ENCODE data around the gene CCDC28A.
"Not testable (repeated sequence)": the region's sequence is repeated elsewhere in the genome, so short reads cannot be mapped to it uniquely, and the experiment has no call there.

CCDC28A gene

DNA sequence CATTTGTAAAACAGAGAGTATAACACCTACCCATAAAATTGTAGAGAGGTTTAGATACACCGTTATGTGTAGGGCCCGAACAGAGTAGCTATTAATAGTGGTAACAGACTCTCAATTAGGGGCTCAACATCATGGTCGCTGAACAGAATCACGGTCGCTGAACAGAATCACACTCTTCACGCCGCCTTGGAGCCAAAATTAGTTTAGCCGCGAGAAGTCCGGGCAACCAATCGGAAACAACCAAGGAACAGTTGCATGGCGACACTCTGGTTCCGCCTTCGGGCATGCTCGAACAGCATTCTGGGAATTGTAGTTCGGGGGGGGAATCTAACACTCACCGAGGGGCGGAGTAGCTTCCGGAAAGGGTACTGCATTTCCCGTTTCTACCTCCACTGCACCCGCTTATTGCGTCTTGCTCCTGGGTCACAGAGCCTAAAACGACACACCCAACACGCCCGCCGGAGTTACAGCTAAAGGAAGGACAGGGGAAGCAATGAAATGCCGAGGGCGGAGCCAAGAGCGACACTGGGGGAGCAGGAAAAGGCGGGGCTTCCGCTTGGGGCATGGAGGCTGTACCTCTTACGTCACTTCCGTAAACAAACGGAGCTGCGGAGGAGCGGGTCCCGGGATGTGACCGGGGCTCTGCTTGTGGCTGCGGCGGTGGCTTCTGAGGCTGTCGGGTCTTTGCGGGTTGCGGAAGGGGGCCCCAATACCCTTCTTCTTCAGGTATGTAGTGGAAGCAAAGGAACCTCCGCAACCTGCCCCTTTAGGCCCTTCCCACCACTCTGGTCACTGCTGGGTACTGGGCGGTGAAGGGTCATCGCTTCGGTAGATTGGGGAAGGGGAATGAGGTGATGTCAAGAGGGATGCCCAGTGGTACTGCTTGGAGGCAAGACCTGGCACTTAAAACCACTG, at the start of gene CCDC28A:
TSS of gene CCDC28A (plus strand) at position 593 of the 915 bp plus-strand sequence. CDS start 2,352 bp downstream, outside the sequence.
- DNase-seq (ENCODE audit: low read depth) = peak; percentile 85

DNA sequence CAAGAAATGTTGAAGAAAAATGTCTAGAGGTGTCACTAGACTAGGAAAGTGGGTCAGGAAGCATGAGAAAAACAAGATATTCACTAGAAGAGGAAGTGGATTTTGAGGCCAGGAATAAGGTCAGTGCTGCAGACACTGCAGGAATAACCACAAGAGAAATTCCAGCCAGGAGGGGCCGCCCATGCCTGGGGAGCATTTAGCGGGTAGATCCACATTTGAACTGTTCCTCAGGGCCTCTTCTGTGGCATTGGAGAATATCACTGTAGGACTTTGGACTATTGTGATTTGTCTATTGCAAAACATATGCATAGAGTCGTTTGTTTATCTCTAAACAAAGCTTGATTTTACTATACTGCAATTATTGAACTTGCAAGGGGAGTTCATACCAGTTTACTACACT, 49.6 kb upstream of the CCDC28A start:
- peak; percentile 21 for DNase-seq (ENCODE audit: low read depth)

DNA sequence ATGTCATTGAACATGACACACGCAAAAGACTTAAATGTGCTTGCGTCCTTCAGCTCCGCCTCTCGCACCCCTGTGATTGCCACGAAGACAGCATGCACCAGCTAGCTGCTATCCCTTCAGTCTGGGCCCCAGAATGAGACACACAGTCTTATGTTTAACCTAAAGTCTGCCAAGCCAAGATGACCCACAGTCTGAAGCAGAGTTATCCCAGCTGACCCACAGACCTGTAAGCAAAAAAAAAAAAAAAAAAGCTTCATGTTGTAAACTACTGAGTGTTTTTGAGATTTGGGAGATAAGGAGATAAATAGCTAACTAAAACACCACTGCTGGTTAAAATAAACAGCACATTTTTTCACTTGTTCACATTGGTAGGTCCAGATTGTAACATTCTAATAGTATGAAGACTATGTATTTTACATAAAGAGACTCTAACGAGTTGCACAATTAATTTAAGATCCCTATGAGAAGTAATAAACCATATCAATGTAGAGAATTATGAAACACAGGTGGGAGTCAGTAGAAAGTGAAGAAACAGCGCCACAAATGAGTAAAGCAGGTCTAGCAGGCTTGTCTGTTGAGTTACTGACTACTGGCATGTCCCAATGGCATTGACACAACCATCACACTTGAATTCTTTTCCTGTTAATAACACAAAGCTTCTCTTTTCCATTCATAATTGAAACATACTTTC, 47.4 kb upstream of the CCDC28A start:
- DNase-seq (ENCODE audit: low read depth) = no peak

DNA sequence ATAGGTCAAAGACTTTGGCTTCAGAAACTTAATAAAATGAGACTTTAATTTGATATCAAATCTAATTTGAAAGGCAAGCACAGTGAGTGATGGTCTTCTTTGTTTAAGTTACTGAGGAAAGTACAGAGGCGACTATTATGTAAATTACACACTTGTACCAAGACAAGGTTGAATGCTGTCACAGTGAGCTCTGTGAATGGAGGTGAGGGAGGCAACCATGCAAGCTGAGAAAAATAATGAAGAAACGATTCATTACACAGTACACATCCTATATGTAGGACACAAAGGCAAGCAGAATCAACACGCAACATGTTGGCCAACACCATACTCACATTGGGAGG, 46.8 kb upstream of the CCDC28A start:
- no peak for DNase-seq (ENCODE audit: low read depth)

DNA sequence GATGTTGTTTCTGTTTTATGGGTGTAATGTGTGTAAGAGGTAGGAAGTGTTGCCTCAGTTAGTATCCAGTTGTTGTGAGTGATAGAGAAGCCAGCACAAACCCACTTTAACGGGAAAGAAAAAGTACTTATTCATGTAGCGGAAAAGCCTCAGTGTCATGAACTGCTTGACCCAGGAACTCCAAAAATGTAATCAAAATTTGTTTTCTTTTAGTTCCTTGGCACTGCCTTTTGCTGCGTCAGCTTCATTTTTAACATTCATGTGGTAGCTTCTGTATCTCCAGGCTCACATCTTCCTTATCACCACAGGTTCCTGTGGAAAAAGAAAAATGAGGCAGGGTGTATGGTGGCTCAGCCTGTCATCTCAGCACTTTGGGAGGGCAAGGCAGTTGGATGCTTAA, 46.4 kb upstream of the CCDC28A start:
- no peak for DNase-seq (ENCODE audit: low read depth)

DNA sequence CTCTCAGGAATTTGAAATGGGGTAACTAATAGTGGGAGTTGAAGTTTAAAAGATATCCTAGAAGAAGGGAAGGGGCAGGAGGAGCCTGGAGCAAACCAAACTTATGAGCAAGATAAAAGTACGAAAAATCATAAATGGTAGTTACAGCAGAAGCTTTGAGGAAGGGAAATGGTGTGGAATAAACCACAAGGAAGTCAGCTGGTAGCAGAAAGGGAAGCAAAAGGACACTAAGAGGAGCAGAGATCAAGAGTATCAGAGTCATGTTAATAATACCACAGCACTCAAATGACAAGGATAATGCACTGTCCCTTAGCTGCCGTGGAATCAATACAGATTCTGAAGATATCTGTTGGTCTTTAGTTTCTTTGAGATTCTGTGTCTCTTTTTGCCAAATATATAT, 44.9 kb upstream of the CCDC28A start:
- DNase-seq (ENCODE audit: low read depth) = peak; percentile 18

DNA sequence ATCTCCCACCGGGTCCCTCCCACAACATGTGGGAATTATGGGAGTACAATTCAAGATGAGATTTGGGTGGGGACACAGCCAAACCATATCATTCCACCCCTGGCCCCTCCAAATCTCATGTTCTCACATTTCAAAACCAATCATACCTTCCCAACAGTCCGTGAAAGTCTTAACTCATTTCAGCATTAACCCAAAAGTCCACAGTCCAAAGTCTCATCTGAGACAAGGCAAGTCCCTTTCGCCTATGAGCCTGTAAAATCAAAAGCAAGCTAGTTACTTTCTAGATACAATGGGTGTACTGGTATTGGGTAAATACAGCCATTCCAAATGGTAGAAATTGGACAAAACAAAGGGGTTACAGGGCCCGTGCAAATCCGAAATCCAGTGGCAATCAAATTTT, 43.5 kb upstream of the CCDC28A start:
- DNase-seq (ENCODE audit: low read depth) = not testable (repeated sequence)

DNA sequence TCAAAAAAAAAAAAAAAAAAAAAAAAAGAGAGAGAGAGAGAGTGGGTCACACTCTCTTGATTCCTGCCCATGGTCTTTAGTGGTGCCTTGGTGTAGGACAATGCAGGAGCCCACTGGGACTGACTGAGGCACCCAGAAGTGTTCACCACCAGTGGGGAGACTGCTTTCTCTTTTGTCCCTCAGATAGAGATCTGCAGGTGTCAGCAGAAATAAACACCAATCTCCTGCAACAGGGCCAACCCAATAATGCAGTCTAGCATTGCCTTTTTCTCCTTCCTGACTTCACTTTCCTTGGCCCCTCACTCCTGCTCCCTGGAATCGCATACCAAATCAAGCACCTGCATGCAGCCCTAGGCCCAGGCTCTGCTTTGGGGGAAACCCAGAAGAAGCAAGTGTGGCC, 39.0 kb upstream of the CCDC28A start:
- DNase-seq (ENCODE audit: low read depth) = no peak

DNA sequence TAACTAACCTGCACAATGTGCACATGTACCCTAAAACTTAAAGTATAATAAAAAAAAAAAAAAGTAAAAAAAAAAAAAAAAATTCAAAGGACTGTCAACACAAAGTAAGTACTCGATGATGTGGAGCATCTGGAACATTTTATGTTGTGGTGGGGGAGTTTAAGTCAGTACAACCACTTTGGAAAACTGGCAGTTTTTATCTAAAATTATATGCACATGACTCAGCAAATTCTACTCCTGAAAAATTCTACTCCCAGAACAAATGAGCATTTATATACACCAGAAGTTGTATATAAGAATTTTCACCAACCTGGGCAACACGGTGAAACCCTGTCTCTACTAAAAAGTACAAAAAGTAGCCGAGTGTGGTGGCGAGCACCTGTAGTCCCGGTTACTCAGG, 36.9 kb upstream of the CCDC28A start:
- no peak for DNase-seq (ENCODE audit: low read depth)

DNA sequence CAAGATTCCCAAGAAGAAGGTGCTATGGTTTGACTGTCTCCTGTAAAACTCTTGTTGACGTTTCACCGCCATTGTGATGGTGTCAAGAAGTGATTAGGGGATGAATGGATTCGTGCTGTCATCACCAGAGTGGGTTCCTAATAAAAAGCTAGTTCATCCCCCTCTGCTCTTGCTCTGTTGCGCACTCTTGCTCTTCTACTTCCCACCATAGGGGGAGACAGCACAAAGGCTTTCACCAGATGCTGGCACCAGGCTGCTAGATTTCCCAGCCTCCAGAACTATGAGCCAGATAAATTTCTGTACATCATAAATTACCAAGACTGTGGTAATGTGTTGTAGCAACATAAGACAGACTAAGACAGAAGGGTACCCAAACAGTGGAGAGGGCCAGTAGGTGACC, 21.6 kb upstream of the CCDC28A start:
- DNase-seq (ENCODE audit: low read depth) = no peak

DNA sequence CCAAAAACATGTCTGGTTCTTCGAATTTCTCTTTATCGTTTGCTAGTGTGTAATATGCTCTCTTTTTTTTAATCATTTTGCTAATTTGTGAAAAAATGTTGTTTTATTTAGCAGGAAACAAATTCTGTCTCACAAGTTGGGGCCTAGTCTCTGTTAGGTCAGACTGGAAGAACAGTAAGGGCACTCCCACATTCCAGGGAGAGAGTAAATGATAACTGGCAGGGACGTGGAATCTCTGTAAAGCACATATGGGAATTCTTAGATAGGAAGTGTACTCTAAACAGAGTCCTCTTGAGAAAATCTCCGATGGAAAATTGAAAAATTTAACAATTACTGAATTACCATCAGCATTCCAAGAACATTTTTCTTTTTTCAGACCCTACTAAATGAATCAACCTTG, 16.4 kb upstream of the CCDC28A start:
- DNase-seq (ENCODE audit: low read depth) = no peak

DNA sequence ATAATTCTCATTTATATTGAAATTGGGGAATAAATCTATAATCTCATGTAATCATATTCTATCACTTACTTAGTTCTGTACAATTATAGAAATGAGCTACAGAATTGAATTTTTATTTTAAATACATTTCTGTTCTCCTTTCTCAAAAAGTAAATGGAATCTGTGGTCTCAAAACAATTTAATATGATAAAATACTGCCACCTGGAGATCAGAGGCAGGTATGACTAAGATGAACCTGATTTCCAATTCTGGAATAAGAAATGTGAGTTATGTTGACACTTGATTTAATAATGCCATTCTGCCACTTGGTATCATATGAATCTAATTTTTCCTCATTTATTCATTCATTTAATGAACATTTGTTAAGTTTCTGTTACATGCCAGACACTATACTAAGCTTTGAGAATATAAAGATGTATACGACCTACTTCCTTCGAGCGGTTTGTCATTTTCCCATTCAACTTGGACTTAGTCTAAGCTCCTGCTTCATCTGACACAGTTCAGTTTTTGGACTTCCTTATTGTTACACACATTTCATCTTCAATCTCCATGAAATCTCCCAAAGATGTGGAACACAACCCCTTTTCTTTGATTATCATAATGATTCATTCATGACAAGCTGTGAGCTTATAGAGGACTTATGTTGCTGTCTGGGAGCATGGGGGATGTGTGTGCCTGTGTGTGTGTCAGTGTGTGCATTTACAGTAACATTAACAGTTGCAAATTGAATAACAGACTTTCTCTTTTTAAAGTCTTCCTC, 7.5 kb upstream of the CCDC28A start:
- no peak for DNase-seq (ENCODE audit: low read depth)

DNA sequence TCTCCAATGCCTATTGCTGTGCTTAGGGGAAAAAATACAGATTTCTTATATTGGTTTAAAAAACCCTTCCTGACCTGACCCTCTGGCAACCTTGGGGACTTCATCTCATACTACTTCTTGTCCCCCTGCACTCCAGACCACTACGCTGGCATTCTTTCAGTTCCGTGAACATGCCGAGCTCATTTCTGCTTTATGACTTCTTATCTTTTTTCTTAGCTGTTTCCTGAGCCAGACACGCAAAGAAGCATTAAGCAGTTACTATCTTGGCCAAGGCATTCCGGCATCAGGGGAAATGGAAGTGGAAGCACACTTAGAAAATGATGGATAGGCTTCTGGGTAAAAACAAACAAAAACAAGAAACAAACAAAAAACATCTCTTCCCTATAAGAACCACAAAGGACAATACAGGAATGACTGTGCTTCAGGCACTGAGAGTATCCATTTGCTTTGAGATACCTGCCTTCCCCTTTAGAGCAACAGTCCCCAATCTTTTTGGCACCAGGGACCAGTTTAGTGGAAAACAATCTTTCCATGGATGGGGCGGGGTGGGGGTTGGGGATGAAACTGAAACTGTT, 4.4 kb upstream of the CCDC28A start:
- peak; percentile 54 for DNase-seq (ENCODE audit: low read depth)

DNA sequence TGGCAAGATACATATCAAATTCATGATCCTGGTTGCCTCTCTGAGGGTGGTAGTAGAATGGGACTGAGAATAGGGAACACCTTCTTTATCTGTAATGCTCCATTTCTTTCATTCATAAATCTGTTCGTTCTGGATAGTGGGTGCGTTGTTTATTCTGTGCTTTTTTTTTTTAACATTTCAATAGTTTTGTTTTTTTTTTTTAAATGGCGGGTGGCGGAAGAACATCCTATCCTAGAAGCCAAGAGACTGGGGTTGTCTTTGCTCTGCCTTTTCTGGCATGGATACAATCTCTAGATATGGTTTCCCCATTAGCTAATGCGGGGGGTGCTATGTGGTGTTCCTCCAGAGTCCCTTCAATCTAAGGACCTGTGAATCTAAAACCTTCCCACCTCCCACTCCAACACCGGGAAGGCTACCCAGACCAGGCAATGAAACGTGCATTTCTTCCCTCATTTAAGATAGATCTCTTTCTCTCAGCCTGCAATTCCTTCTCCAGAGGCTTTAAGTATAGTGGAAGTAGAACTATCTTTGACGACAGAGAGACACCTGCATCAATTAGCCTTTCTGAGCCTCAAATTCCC, 883 bp upstream of the CCDC28A start:
- no peak for DNase-seq (ENCODE audit: low read depth)

DNA sequence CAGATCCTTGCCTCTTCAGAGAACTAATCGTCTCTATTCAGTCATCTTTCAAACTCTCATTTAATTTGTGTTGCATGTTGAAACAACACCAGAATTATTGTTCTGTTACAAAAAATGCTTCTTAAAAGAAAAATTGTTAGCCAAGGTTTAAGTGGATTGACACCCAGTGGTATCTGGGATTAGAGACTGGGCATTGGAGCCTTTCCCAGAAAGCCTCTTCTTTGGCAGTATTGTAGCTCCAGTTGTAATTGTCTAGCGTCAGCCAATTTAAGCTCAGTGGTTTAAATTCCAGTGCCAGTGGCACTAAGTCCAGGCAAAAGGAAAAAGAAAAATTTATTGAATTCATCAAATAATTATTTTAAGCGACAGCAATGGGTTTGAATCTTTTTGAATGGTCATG, 801 bp downstream of the CCDC28A start:
- DNase-seq (ENCODE audit: low read depth) = no peak

DNA sequence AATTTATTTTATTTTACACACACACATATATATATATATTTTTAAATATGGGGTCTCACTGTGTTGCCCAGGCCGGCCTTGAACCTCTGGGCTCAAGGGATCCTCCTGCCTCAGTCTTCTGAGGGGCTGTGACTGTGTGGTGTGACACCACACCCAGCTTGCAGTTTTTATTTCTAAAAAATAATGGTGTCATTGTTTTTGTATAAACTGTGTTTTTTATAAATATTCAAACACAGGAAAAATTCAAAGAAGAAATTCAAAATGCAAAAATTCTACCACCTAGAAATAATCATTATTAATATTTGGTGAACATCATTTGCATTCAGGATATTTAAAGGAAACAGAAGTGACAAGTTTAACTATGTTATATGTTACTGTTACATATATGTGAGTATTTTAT, 3.1 kb downstream of the CCDC28A start:
- DNase-seq (ENCODE audit: low read depth) = no peak

DNA sequence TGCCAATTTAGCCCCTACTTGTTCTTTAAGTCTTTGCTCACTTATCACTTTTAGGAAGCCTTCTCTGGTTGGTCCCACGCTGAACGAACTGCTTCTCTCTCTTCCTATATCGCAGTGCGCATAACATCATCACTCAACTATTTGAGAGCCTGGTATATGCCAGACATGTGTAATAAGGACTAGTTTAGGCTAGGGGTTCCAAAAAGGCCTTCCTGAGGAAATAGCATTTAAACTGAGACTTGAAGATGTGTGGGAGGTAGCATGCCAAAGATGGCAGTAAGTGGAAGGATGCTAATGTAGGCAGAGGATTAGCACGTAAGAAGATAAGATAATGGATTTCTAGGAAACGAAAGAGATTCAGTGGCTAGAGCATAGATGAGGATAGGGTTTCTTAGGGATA, 4.8 kb downstream of the CCDC28A start:
- DNase-seq (ENCODE audit: low read depth) = no peak

DNA sequence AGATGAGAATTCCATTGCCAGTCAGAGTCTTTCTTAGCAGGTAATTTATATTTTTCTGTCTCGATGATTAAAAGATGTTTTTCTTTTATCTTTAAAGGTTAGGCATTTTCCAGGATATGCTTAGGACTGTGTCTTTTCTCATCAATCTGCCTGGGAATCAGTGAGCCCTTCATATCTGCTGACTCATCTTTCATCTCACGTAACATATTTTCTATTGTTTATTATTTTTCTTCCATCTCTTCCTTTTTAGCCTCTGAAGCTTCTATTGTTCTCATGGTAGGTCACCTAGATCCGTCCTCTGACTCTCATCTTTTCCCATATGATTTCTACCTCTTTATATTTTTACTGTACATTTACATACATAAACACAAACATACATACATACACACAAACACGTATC, 8.7 kb downstream of the CCDC28A start:
- no peak for DNase-seq (ENCODE audit: low read depth)

DNA sequence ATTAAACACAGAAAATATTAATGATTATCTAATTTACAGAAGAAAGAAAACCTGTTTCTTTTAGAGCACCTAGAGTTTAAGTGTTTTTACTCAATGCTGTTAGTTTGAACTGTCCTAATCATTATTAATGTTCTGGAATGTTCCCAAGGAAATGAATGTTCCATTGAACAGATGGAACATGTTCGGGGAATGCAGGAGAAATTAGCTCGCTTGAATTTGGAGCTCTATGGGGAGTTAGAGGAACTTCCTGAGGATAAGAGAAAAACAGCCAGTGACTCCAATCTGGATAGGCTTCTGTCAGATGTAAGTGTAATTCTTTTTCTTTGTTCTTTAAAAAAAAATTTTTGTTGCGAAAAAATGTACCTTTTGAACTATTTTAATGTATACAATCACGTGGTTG, 11.5 kb downstream of the CCDC28A start:
- DNase-seq (ENCODE audit: low read depth) = no peak

DNA sequence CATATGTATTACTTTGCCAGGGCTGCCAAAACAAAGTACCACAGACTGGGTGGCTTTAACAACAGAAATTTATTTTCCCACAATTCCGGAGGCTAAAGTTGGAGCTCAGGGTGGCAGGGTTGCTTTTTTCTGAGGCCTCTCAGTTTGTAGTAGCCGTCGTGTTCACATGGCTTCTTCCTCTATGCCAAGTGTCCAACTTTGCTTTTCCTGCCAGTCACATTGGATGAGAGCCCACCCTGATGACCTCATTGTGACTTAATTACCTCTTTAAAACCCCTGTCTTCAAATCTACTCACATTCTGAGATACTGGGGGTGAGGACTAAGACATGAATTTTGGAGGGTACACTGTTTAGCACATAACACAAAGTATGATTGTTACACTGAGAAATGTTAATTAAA, 12.4 kb downstream of the CCDC28A start:
- no peak for DNase-seq (ENCODE audit: low read depth)

DNA sequence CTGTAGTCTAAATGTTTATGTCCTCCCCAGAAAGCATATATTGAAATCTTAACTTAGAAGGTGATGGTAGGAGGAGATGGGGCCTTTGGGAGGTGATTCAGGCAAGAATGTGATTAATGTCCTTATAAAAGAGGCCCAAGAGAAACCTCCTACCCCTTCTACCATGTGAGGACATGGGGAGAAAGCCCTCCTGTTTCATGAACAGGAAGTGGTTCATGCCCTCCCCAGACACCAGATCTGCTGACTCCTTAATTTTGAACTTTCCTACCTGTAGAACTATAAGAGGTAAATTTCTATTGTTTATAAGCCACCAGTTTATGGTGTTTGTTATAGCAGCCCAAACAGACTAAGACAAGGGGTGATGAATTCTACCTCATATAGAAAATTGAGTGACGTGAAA, 13.6 kb downstream of the CCDC28A start:
- DNase-seq (ENCODE audit: low read depth) = no peak

Measured in CMK (cell line).